ENCODE data around the gene MB21D2. TPM values are rescaled to one million over a fixed set of nuclear protein-coding genes. Genes with fewer than 3 reads are reported as not detected.

The MB21D2 gene
- total RNA-seq, 1 experiment from 2014 or later = 3.0 TPM

DNA sequence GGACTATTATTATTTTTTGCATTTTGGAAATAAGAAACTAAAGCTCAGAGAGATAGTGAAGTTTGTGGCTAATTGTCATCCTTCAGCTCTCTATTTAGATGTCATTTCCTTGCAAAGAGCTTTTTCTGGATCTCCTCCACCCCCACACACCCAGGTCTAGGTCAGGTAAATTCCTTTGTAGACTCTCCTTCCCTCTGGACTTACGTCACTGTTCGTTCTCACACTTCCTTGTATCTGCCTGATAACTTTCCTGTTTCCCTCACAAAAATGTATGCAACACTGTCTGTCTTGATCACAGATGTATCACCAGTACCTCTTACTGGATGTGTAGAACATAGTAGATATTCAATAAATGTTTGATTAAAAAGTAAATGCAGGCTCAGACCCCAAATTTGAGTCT, 6.1 kb upstream of the MB21D2 start:
- peak; percentile 33 for DNase-seq (ENCODE audit: low spot score)

DNA sequence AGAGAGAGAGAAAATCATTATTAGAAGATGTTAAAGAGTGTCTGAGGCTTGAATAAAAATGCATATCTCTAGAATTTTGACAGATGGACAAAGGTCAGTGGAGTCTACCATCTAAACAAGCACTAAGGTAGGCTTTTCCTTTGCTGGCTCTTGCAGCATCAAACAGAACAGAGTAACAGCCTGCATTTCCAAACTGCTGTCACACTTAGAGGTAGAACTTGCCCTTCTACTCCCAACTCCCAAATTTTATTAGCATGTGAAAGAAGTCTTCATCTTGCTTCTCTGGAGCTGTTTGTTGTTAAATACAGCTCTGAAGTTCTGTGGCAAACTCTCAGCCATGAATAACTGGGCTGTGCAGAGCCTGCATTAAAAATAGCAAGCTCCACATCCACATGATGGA, 4.1 kb upstream of the MB21D2 start:
- DNase-seq (ENCODE audit: low spot score) = no peak

DNA sequence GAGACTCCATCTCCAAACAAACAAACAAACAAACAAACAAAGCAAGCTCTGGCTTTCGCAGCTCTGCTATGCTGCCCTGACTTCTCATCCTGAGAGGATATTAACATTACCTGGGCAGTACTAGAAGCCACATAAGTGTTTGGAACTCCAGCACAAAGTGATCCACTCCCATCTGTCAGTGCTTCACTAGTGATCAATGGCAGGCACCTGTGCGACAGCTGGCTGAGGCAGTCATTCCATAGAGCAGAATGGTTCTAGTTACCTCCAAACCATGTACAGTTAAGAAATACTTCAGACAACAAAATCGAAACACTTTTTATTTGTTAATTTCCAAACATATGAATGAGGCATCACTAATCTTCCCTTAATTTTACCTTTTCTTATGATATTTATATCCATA, 2.8 kb upstream of the MB21D2 start:
- DNase-seq (ENCODE audit: low spot score) = no peak

DNA sequence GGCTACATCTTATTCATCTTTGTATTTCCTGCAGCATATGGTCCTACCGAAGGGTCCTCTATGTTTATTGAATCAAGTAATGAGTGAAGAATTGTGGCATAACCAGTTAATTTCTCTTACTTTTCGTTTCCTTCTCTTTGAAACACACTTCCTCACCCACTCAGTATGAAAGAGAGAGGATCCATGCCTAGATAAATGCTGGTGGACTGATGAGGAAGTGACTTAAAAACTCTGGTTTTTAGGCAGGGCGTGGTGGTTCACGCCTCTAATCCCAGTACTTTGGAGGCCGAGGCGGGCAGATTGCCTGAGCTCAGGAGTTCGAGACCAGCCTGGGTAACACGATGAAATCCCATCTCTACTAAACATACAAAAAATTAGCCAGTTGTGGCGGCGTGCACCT, 2.2 kb upstream of the MB21D2 start:
- no peak for DNase-seq (ENCODE audit: low spot score)

DNA sequence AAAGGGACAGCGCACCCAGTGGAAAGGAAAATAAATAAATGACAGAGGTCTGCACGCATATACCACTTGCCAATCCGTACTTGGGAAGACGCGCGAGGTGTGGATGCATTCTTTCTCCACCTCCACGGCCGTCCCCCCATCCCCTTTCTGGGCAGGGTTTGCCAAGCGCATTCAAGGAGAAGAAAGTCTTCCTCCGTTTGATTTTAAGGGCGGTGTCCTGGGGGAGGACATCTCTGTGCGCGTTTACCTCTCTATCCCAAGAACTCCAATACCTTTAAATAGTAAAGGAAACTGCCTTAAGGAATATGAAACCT, 576 bp upstream of the MB21D2 start:
- no peak for DNase-seq (ENCODE audit: low spot score)

DNA sequence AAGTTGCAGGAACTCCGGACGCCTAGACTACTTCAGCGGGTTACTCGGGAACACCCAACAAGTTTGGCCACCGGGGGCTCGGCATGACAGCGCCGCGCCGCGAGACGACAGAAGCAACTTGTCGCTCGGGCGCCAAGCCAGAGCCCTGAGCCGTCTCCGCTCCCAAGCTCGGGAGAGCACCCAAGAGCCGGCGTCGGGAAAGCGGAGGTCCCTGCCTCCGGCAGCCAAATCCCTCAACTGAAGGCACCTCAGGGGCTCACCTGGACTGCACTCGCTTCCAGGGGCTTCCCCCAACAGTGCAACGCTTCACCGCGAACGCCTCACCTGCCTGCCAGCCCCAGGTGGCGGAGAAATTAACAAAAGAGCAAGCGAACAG, 640 bp downstream of the MB21D2 start:
- peak; percentile 80 for DNase-seq (ENCODE audit: low spot score)

DNA sequence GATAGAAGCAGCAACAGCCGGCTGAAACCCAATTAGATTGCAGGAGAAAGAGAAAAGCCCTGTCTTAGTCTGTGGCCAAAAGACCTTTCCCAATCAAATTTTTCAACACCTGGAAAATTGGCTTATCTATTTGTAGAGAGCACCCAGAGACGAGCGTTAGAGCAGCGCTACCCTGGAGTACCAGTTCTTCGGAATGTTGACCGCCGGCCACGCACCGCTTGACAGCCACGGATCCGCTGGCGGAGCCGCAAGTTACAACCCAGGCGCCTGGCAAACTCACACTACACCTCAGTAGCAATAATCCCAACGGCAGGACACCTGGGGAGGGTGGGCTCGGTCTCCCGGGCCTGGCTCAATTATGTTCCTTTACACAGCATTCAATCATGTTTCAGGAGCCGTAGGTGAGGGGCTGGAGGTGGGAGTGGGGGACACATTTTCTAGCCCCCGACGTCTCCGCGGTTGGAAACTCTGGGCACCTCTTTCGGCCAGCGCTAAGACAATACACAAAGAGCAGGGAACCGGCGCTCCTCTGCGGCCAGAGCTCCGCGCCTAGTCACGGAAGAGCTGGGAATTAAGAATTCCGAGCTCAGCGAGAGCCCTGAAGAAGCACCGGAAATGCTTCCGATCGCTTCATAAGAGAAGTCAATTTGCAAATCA, 1.2 kb downstream of the MB21D2 start:
- DNase-seq (ENCODE audit: low spot score) = peak; percentile 50

DNA sequence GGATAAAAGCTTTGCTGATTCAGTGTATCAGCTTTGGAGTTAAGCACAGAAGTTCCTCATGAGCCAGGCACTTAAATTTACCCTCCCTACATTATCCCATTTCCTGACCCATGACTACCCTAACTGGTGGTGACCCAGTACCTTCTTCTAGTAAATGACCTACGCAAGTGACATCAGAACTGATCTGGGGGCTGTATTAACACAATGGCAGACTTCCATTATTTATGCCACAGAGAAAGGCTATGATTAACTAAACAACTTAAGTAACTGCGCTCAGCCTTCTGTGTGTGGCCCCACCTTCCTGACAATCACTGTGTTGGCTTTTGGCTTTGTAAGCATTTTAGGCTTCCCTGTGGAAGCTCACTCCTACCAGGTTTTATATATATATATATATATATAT, 1.9 kb downstream of the MB21D2 start:
- DNase-seq (ENCODE audit: low spot score) = no peak

DNA sequence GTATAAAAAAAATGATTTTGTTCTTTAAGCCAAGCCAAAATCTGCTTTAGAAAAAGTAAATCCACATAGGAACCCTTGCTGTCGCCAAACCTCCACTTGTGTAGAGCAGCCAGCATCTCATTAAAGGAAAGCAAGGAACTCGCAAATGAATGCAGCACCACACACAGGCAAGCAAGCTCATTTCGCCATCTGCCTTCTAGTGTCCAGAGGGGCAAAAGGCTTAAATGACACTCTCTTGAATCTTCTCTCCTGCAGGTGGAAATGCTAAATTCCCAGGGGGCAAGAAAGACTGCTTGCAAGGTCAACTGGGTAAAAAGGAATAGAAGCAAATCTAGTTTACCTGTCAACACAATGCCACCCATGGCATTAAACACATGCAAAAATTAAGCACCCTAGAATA, 2.4 kb downstream of the MB21D2 start:
- DNase-seq (ENCODE audit: low spot score) = peak; percentile 54

DNA sequence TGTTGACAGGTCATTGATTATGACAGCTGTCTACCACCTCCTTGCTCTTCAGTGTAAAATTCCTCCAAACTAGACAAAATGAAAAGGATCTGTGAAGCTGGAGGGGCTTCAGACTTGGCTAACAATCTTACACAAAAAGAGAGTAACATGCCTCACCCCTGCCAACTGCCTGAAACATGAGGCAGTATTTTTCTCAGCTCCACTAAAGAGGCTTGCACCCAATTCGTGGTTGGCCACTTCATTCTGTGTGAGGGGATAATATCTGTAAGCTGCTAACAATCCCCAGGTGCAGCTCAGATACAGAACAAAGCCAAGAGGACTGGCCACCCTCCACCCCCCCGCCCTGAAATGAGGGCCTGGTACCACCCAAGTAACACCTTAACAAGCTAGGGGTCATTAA, 2.8 kb downstream of the MB21D2 start:
- DNase-seq (ENCODE audit: low spot score) = no peak

DNA sequence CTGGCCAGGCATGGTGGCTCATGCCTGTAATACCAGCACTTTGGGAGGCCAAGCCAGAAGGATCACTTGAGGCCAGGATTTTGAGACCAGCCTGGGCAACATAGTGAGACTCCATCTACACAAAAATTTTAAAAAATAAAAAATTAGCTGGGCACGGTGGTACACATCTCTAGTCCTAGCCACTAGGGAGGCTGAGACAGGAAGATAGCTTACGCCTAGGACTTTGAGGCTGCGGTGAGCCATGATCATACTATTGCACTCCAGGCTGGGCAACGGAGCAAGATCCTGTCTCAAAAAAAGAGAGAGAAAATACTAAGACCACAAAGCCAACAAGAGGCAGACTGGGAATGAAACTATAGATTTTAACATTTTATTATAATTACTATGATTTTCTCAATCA, 4.1 kb downstream of the MB21D2 start:
- DNase-seq (ENCODE audit: low spot score) = no peak

DNA sequence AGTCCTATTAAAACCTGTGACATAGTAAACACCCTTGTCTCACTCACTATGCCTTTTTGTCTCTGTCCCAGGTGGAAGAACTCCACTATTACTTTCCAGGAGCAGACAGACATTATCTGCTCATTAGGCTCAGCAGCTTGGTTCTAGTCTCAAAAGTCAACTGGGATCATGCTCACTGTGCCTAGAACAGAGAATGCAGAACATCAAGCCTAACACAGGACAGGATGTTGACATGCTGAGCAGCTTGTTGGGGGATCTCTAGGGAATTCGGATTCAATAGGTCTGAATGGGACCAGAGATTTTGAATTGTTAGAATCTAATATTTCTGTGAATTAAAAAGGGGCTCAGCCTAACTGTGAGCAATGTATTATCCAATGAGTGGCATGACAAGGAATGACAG, 6.4 kb downstream of the MB21D2 start:
- DNase-seq (ENCODE audit: low spot score) = no peak

DNA sequence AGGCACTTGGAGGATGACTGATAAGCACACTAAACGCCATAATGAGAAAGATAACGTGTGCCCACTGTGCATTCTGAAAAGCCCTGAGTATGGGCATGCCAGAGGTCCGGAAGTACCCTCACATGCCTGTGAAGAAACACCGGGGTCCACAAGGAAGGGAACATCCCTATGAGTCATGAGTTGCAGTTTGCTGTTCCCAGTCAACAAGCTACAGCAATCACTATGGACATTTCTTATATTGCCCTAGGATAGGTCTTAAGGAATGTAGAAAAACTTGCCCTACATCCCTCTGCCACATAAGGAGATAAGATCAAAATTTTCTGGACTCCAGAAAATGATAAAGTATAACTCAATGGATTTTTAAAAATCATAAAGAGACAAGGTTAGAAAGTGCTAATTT, 9.9 kb downstream of the MB21D2 start:
- DNase-seq (ENCODE audit: low spot score) = peak; percentile 59

DNA sequence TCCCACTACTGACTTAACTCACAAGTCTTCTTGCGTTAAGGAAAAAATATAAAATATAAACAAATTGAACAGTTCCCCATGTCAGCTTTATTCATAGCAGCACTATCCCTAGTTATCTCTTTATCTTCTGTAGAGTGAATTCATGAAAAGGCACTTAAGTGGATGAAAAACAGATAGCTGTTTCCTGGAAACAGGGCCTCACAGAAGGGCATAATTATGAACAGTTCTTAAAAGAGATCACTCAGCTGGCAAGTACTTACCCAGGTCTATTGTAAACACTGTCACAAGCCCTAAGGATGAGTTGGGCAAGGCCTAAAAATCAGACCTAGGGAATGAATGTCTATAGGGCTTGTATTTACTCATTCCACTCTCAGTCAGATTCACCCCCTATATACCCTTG, 10.7 kb downstream of the MB21D2 start:
- DNase-seq (ENCODE audit: low spot score) = no peak

DNA sequence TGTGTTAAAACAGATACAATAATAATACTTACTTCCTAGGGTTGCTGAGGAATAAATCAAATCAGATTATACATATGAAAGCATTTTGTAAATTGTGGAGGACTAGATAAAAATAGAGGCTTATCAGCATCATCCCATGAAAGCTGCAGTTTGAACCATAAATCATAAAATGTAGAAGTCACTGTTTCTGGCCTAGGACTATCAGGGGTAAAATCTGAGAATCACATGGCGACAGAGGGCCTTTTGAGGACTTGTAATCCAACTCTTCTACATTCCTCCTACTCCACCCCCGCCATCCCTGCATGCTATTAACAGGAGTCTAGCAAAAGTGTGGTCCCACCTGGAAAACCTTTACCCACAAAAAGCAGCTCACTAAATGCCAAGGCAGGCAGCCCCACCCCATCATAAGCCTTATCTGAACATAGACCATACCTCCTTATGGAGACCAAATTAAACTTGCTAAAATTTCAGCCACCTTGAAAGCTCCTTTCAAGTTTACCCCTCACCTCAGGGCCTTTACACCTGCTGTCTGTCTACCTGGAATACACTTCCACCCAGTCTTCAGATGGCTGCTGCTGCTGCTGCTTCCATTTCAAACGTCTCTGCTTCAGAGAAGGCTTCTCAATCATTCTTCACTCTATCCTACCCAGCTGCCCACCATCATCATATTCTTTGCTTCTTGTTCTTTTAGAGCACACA, 11.5 kb downstream of the MB21D2 start:
- peak; percentile 17 for DNase-seq (ENCODE audit: low spot score)

DNA sequence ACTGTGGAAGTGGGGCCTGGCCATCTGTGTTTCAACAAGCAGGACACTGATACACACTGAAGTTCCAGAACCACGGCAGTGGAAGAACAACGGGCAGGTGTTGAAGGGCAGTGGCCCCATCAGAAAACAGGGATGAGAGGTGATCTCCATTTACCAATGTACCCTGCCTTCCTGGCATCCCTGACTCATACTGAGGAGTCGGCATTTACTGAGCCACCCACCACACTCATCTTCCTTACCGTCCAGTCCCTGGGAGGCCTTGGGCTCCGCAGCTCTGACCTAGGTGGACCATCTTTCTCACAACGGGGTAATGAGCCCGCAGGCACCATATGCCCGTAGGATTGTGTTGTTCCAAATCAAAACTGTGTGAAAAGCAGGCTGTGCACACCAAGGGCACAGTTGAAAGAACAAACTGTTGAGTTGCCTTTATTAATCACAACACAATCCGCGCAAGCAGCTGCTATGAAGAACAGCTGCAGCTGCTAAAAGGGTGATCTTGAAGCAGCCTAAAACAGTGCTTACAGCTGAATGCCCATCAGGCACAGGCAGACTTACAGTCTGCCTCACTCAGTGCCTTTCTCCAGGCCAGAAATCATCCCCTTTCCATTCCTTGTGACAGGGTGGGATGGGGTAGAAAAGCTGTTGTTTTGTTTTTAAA, 12.9 kb downstream of the MB21D2 start:
- DNase-seq (ENCODE audit: low spot score) = no peak

DNA sequence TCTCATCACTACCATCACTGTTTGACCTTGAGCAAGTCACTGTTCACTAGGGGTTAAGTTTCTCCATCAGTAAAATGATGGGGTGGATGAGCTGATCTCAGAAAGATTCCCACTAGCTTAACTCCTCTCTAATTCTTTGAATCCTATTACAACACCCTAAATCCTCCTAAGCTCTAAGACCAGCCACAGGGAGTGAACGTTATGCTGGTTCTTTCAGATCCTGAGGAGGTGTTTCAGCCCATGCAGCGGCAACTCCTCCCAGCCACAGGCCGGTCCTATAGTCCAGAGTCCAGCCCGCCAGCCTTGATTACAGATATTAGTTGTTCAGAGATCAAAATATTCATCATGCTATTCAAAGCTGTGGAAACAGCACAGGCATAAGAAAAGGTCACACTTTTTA, 15.1 kb downstream of the MB21D2 start:
- DNase-seq (ENCODE audit: low spot score) = peak; percentile 16

DNA sequence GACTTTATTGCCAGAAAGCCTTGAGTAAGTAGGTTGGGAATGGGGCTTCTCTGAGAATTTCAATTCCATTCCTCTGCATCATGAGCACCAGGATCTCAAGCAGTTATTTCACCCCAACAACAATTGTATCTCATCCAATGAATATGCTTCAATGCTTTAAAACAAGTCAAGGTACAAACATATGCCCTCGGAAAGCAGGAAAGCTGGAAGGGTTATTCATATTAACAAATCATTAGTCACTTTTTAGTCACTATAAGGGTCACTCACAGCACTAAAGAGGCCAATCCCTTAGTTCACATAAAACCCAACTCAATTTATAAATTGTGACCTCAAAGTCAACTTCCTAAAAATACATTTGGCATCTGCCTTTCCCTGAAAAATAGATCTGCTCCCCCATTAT, 16.2 kb downstream of the MB21D2 start:
- no peak for DNase-seq (ENCODE audit: low spot score)

DNA sequence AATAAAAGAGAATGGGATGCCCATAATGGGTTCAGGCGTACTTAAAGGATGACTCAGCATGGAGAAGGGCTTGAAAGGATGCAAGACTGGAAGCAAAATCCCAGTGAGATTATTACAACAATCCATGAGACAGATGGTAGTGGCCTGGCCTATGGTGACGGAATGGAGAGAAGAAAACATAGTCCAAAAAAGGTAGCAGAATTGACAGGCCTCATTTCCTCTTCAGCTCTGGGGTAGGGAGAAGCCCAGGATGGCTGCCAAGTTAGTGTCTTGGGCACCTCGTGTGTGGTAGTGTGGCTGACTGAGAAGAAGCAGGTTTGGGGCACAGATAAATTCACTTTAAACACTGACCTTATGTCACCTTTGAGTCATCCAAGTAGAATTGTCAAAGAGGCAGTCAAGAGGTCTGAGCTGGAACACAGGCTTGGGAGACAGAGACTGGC, 18.1 kb downstream of the MB21D2 start:
- no peak for DNase-seq (ENCODE audit: low spot score)

DNA sequence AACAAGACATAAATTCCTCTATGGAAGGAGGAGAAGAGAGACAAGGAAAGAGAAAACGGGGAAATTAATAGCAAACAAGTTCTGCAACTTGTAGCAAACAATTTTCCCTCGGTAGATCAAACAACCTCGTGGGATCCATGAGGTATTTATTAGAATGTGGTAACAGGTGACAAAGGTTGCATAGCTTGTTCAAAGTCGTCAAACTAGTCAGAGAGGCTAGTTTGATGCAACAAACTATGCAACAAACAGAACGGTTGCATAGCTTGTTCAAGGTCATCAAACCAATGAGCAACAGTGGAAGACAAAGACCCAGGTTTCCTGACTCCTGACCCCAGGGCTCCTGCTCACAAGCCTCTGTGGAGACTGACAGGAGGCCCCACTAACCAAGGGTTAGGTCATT, 20.7 kb downstream of the MB21D2 start:
- DNase-seq (ENCODE audit: low spot score) = peak; percentile 83

DNA sequence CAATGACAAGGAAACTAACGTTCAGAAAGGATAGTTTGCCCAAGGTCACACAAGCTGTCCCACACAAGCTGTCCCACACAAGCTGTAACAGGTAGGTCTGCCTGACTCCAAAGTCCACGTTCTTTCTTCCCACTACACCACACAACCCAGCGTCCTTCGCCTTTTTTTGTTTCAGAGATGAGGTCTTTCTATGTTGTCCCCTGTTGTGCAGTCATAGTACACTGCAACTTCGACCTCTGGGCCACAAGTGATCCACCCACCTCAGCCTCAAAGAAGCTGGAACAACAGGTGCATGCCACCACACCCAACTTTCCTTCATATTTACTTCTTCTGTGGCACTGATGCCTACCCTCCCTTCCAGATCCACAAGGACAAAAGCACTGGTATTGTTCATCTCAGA, 21.4 kb downstream of the MB21D2 start:
- DNase-seq (ENCODE audit: low spot score) = peak; percentile 38

DNA sequence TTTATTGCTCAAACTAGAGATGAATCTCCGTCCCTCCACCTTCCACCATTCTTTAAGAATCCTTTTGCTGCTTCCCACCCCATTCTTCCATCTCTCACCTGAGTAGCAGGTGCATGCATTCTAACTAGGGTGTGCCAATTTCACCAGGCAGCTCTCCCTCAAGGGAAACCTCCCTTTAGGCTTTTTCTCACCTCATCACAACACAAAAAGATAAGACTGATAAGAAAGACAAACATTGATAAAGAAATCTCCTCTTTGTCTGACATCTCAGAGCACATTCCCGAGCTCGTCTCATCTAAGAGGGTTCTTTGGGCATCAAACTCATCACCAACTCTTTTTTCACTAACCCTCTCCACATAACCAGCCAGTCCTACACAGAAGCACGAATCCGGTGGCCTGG, 23.0 kb downstream of the MB21D2 start:
- no peak for DNase-seq (ENCODE audit: low spot score)

DNA sequence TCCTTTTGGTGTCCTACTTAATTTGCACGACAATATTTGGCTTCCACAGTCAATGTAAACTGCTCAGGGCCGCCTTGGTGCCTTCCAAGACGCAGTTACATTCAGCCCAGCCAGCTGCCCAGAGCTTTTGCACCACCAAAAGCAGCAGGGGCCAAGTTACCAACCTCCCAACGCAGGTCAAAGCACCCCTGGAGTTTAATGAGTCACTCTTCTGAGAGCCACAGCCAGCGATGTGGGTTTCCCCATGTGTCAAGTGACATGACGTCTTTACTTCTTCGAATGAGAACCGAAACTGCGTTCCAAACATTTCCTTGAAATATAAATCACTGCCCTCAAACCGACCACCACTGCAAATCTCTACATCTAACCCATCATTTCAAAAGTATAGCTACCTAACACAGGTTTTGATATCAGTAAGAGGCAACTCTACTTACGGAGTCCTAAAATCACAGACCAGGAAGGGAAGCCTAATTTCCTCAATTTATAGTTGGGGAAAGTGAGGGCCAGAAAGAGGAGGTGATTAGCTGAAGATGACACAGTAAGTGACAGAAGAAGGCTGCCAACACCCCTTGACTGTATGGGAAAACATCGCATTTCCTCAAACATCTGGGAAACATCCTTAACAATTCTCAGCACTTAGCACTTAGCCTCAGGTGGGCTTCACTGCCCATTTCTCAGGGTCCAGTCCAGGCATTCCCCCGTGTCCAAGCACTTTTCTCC, 24.5 kb downstream of the MB21D2 start:
- peak; percentile 70 for DNase-seq (ENCODE audit: low spot score)
